Regular cardiac myocyte (primary cell): ENCODE measurements around the gene OR4C3. TPM values are rescaled to one million over a fixed set of nuclear protein-coding genes. Genes with fewer than 3 reads are reported as not detected.

Source experiments
- total RNA-seq: library from RNA; depleted of rRNA; stranded (reverse); fragments of >200 nt; gene quantifications from 2 replicates; pipeline ENCODE4 v1.2.3, GENCODE V29; 2014

The OR4C3 gene
- total RNA-seq, result not detected in 2 replicates

GRCh38 chr11:48324620-48325019, at the start of gene OR4C3:
Gene OR4C3 (plus strand): TSS chr11:48324920. CDS start chr11:48325022, 102 bp downstream.

GRCh38 chr11:48305923-48306322, 18.8 kb upstream of the OR4C3 start, which contains the start of gene OR4S1:
Gene OR4S1 (plus strand): TSS chr11:48306223. CDS start chr11:48306223, 0 bp downstream.

GRCh38 chr11:48366365-48366764, 41.6 kb downstream of the OR4C3 start, which contains the start of gene OR4C5:
Gene OR4C5 (minus strand): TSS chr11:48366465. CDS start chr11:48366465, 0 bp downstream.

Other genes starting within 250 kb of the OR4C3 start
- not detected in 2 replicates for gene OR4B1, start 108.1 kb upstream of the OR4C3 start, total RNA-seq
- gene OR4X2, start 79.8 kb upstream of the OR4C3 start, total RNA-seq, result not detected in 2 replicates
- gene OR4X1, start 61.1 kb upstream of the OR4C3 start, total RNA-seq, result not detected in 2 replicates
- gene OR4S1, start 18.7 kb upstream of the OR4C3 start, total RNA-seq, result not detected in 2 replicates
- gene OR4C5, start 41.5 kb downstream of the OR4C3 start, total RNA-seq, result not detected in 2 replicates
- gene OR4A47, start 163.9 kb downstream of the OR4C3 start, total RNA-seq, result not detected in 2 replicates